Endothelial cell of umbilical vein (primary cell): ENCODE results near the gene SLC29A3. TPM values are rescaled to one million over a fixed set of nuclear protein-coding genes. Genes with fewer than 3 reads are reported as not detected.

ENCODE experiments used
- BruUV-seq: library from RNA; stranded (reverse); fragments of 400-500 nt; replicated peaks from 2 replicates; lab custom pipeline; 2021; lab: Mats Ljungman, UMichigan
- CTCF ChIA-PET: fragments of 300-600, 350-600 bp; sonication (Branson Sonifier 250); formaldehyde crosslinking; loops from one replicate; lab custom pipeline; 2021; ENCODE audit warnings: antibody characterized with exemption, inconsistent platforms; lab: Charles Lee
- POLR2A ChIA-PET: fragments of 300-600, 350-600 bp; sonication (Branson Sonifier 250); formaldehyde crosslinking; loops from one replicate; lab custom pipeline; 2021; ENCODE audit warnings: antibody characterized with exemption, inconsistent platforms; lab: Charles Lee
- DNase-seq: peaks from one replicate; pipeline ENCODE4 v3.0.0-alpha.2; 2011; ENCODE audit warnings: low read depth, low spot score
- FAIRE-seq: peaks from 2 replicates; lab custom pipeline; 2011; peaks lifted over from hg19 to GRCh38; lab: Jason Lieb, UNC
- H2AFZ ChIP-seq: 2 replicates; pipeline ENCODE4 v1.6.0; 2012; ENCODE audit warnings: low read depth, low read length, control low read depth, inconsistent platforms
- H3K27ac ChIP-seq: 2 replicates; pipeline ENCODE4 v1.5.1; 2011; ENCODE audit warnings: low read depth, mild to moderate bottlenecking, control low read depth, low read length, moderate library complexity; ENCODE audit not compliant: insufficient read depth
- H3K27me3 ChIP-seq, 2 experiments: 2 replicates each; pipeline versions ENCODE4 v1.6.0 to v1.6.1; 2011; ENCODE audit warnings: low read length in 2 of 2, mixed read lengths in 1 of 2; ENCODE audit not compliant: control insufficient read depth in 2 of 2, insufficient read depth in 2 of 2
- H3K36me3 ChIP-seq, 2 experiments: 2 replicates in 1 of 2; 3 replicates in 1 of 2; pipeline ENCODE4 v1.5.1; 2011; ENCODE audit warnings: low read length in 2 of 2, mild to moderate bottlenecking in 1 of 2, moderate library complexity in 1 of 2; ENCODE audit not compliant: control insufficient read depth in 2 of 2, insufficient read depth in 2 of 2; ENCODE audit errors: extremely low read depth in 1 of 2
- H3K4me1 ChIP-seq: 3 replicates; pipeline ENCODE4 v1.5.1; 2011; ENCODE audit warnings: mild to moderate bottlenecking, low read length; ENCODE audit not compliant: control insufficient read depth, insufficient read depth; ENCODE audit errors: extremely low read depth
- H3K4me2 ChIP-seq: 2 replicates; pipeline ENCODE4 v1.6.1; 2011; ENCODE audit warnings: low read length, control low read depth, mixed read lengths; ENCODE audit not compliant: insufficient read depth
- H3K4me3 ChIP-seq, 3 experiments: fragments of 200-600 bp in 1 of 3; sonication (generic), shearing (Covaris generic) in 1 of 3; replicated peaks in 1 of 3; 2 replicates each; pipeline ENCODE4 v1.5.1; 2011 to 2016; ENCODE audit warnings: control low read depth in 3 of 3, low read length in 3 of 3, mild to moderate bottlenecking in 2 of 3, inconsistent platforms in 1 of 3, low read depth in 1 of 3, moderate library complexity in 1 of 3; ENCODE audit not compliant: insufficient read depth in 1 of 3
- H3K79me2 ChIP-seq: 2 replicates; pipeline ENCODE4 v1.6.0; 2012; ENCODE audit warnings: low read length, inconsistent platforms; ENCODE audit not compliant: control insufficient read depth, insufficient read depth
- H3K9ac ChIP-seq: replicated peaks from 2 replicates; pipeline ENCODE3; 2011; ENCODE audit warnings: low read length, control low read depth; ENCODE audit not compliant: insufficient read depth; ENCODE audit errors: extremely low read depth
- H3K9me1 ChIP-seq: replicated peaks from 3 replicates; pipeline ENCODE4 v1.6.0; 2011; ENCODE audit warnings: mild to moderate bottlenecking, low read length; ENCODE audit not compliant: control insufficient read depth, insufficient read depth; ENCODE audit errors: extremely low read depth
- H3K9me3 ChIP-seq: replicated peaks from 2 replicates; pipeline ENCODE4 v1.5.1; 2012; ENCODE audit warnings: low read length, inconsistent platforms; ENCODE audit not compliant: control insufficient read depth, insufficient read depth
- H4K20me1 ChIP-seq: replicated peaks from 2 replicates; pipeline ENCODE3; 2011; ENCODE audit warnings: mild to moderate bottlenecking, low read length; ENCODE audit not compliant: control insufficient read depth, insufficient read depth; ENCODE audit errors: extremely low read depth
- EZH2 ChIP-seq: IDR thresholded peaks from 2 replicates; pipeline ENCODE4 v1.6.1; 2012; ENCODE audit warnings: borderline replicate concordance, low read depth, mild to moderate bottlenecking, moderate library complexity, low read length, inconsistent platforms; ENCODE audit not compliant: severe bottlenecking
- FOS ChIP-seq: IDR thresholded peaks from 2 replicates; pipeline ENCODE4 v1.6.1; 2011; ENCODE audit warnings: mild to moderate bottlenecking, low read length, moderate library complexity, borderline replicate concordance; ENCODE audit not compliant: insufficient read depth
- GATA2 ChIP-seq: IDR thresholded peaks from 2 replicates; pipeline ENCODE4 v1.7.0; 2011; ENCODE audit warnings: low read depth, mild to moderate bottlenecking, moderate library complexity, mixed read lengths, low read length; ENCODE audit not compliant: insufficient read length, insufficient read depth
- JUN ChIP-seq: IDR thresholded peaks from 2 replicates; pipeline ENCODE4 v1.6.1; 2011; ENCODE audit warnings: borderline replicate concordance, low read depth; ENCODE audit not compliant: insufficient read length, insufficient read depth
- MYC ChIP-seq: IDR thresholded peaks from one replicate; pipeline ENCODE4 v1.6.1; 2011; ENCODE audit warnings: mild to moderate bottlenecking, low read depth, low read length
- POLR2A ChIP-seq: IDR thresholded peaks from 2 replicates; pipeline ENCODE4 v1.6.1; 2012; ENCODE audit warnings: low read depth, mild to moderate bottlenecking, control low read depth, low read length
- POLR2AphosphoS5 ChIP-seq: IDR thresholded peaks from 2 replicates; pipeline ENCODE4 v1.6.1; 2012; ENCODE audit warnings: low read depth, mild to moderate bottlenecking, control low read depth, low read length, moderate library complexity; ENCODE audit not compliant: insufficient read depth
- dilution Hi-C: fragments of 300-500 bp; cut with MboI; formaldehyde crosslinking; loops from one replicate; pipeline ENCODE4 v1.15.0; 2019; ENCODE audit warnings: low sequenced_read_pairs; ENCODE audit not compliant: extremely low pct_ligation_motif_present
- intact Hi-C: fragments of 100-400 bp; cut with micrococcal nuclease; formaldehyde crosslinking; loops from one replicate; pipeline ENCODE4 v1.10.0; 2022
- polyA plus RNA-seq, 4 experiments: library from polyadenylated mRNA; depleted of rRNA in 3 of 4; stranded (reverse) in 3 of 4; unstranded in 1 of 4; fragments of >200 nt; gene quantifications; 2 replicates each; pipeline versions ENCODE4 v1.2.1 to v1.2.3, GENCODE V29; 2011 to 2012; ENCODE audit warnings: missing spikeins in 1 of 4
- total RNA-seq: library from RNA; stranded (reverse); gene quantifications from 2 replicates; pipeline ENCODE4 v1.2.3, GENCODE V29; 2021
- TF ChIP-seq, protein P1 (sequence below), 2 donors: IDR thresholded peaks; 1 replicate in 1 of 2; 2 replicates in 1 of 2; pipeline ENCODE4 v1.5.1; 2011; ENCODE audit warnings: low read length in 2 of 2, mild to moderate bottlenecking in 2 of 2, moderate library complexity in 2 of 2, control low read depth in 1 of 2, inconsistent platforms in 1 of 2, low read depth in 1 of 2; ENCODE audit not compliant: insufficient read depth in 1 of 2; ENCODE audit errors: extremely low read depth in 1 of 2
- TF ChIP-seq, protein P2 (sequence below): IDR thresholded peaks from 2 replicates; pipeline ENCODE4 v1.6.1; 2011; ENCODE audit not compliant: insufficient read depth, insufficient read length

SLC29A3 gene
- total and polyA plus RNA-seq, 2 donors (not counting 3 experiments of a cell fraction or from before 2014, with no cell fraction given) = 5.0 to 9.1 TPM

DNA sequence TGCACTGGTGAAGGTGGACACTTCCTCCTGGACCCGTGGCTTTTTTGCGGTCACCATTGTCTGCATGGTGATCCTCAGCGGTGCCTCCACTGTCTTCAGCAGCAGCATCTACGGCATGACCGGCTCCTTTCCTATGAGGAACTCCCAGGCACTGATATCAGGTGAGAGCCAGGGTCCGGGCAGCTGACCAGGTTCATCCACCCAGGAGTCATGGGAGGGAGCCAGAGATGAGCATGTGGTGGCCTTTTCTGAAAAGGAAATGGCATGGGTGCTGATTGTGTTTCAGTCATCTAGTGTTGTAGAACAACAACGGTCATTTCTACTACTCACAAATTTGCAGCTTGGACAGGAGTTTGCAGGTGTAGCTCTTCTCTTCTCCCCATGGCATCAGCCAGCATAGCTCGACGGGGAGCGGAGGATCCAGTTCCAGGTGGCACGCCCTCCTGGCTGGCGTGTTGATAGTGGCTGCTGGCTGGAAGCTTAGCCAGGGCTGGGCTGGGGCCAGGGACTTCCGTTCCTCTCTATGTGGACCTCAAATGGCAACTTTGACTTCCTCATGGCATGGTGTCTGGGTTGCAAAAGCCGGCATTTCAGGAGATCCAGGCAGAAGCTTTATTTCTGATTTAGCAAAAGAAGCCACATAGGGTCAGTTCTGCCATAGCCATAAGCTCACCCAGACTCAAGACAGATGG lies 32.7 kb downstream of the SLC29A3 start:
- Histone ChIP-seq H3K9me1 (no peaks in the 10 kb centered on the region), H4K20me1 (no peaks in the 10 kb centered on the region), H3K4me1 (peaks cover 13% of the 10 kb centered on the region), H3K79me2 (no peaks in the 10 kb centered on the region), H3K4me2 (no peak overlapping the region), H3K4me3 (no peak overlapping the region), H3K9me3 (no peaks in the 10 kb centered on the region), H3K36me3 (no peaks in the 10 kb centered on the region), H3K9ac (no peak overlapping the region), H3K27me3 (no peaks in the 10 kb centered on the region), H3K27ac (no peak overlapping the region), H2AFZ (no peak overlapping the region)
- CTCF ChIA-PET = interaction anchor here (1.3 to 1.5 kb wide), 3 partner anchors 13 to 218 kb away, joined by 3 to 4 read pairs (median 4); no protein-coding TSS in a partner anchor
- no peak for FAIRE-seq
- no peak for DNase-seq
- POLR2A ChIA-PET = no interaction called here
- dilution Hi-C loops = no loop called here
- no TSS peak for BruUV-seq
- intact Hi-C loops = no loop called here
- TF ChIP-seq MYC = no peak
- TF ChIP-seq JUN = no peak
- TF ChIP-seq POLR2A = no peak
- TF ChIP-seq, protein P1, sequence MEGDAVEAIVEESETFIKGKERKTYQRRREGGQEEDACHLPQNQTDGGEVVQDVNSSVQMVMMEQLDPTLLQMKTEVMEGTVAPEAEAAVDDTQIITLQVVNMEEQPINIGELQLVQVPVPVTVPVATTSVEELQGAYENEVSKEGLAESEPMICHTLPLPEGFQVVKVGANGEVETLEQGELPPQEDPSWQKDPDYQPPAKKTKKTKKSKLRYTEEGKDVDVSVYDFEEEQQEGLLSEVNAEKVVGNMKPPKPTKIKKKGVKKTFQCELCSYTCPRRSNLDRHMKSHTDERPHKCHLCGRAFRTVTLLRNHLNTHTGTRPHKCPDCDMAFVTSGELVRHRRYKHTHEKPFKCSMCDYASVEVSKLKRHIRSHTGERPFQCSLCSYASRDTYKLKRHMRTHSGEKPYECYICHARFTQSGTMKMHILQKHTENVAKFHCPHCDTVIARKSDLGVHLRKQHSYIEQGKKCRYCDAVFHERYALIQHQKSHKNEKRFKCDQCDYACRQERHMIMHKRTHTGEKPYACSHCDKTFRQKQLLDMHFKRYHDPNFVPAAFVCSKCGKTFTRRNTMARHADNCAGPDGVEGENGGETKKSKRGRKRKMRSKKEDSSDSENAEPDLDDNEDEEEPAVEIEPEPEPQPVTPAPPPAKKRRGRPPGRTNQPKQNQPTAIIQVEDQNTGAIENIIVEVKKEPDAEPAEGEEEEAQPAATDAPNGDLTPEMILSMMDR (IDR thresholded peaks at IDR 0.05; ENCODE audit: extremely low read depth in 1 of 2, insufficient read depth in 1 of 2, low read depth in 1 of 2, low read length in 2 of 2) = no peak
- no peak for TF ChIP-seq GATA2

- TF ChIP-seq, protein P2, sequence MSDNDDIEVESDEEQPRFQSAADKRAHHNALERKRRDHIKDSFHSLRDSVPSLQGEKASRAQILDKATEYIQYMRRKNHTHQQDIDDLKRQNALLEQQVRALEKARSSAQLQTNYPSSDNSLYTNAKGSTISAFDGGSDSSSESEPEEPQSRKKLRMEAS = no peak
- TF ChIP-seq JUN (no peak), POLR2AphosphoS5 (no peak), GATA2 (no peak), POLR2A (no peak), MYC (no peak), FOS (no peak), EZH2 (no peak)
- TF ChIP-seq, protein P1 (IDR thresholded peaks at IDR 0.05; ENCODE audit: extremely low read depth in 1 of 2, insufficient read depth in 1 of 2, low read depth in 1 of 2, low read length in 2 of 2) = no peak
- no peak overlapping the region for H3K27ac ChIP-seq
- no peaks in the 10 kb centered on the region for H3K9me1 ChIP-seq
- H3K36me3 ChIP-seq = no peaks in the 10 kb centered on the region
- no peak overlapping the region for H2AFZ ChIP-seq
- intact Hi-C loops (no loop called here), dilution Hi-C loops (no loop called here)
- ChIA-PET CTCF (no interaction called here), POLR2A (no interaction called here)
- FAIRE-seq (no peak), DNase-seq (no peak)
- no peaks in the 10 kb centered on the region for H3K9me3 ChIP-seq
- no peak overlapping the region for H3K4me3 ChIP-seq
- H3K9ac ChIP-seq = no peak overlapping the region
- H3K79me2 ChIP-seq = no peaks in the 10 kb centered on the region
- no peaks in the 10 kb centered on the region for H3K27me3 ChIP-seq
- no TSS peak for BruUV-seq
- H4K20me1 ChIP-seq = no peaks in the 10 kb centered on the region
- peaks cover 15% of the 10 kb centered on the region for H3K4me1 ChIP-seq
- no peak overlapping the region for H3K4me2 ChIP-seq
Observed at GRCh38 chr10:71353639-71354038, 34.6 kb downstream of the SLC29A3 start.
